HG02759 (cell line): ENCODE measurements around the gene PCED1B.
"Not testable (repeated sequence)": the region's sequence is repeated elsewhere in the genome, so short reads cannot be mapped to it uniquely, and the experiment has no call there.

Source experiments
- ATAC-seq: cut with Tn5 transposase; IDR thresholded peaks from one replicate; pipeline ENCODE4 v1.9.1; 2021; ENCODE audit warnings: mild to moderate bottlenecking, moderate library complexity; ENCODE audit not compliant: unreplicated experiment

The PCED1B gene

GRCh38 chr12:47268501-47269454 is 189.4 kb downstream of the PCED1B start:
- ATAC-seq: peak; percentile 69

- no peak for ATAC-seq
Measured at GRCh38 chr12:47269916-47270315, 190.5 kb downstream of the PCED1B start.

- ATAC-seq: no peak
Measured at GRCh38 chr12:47270782-47271664, 191.6 kb downstream of the PCED1B start.

- no peak for ATAC-seq
Measured at GRCh38 chr12:47271800-47272239, 192.4 kb downstream of the PCED1B start.

GRCh38 chr12:47272412-47273190 is 193.2 kb downstream of the PCED1B start:
- ATAC-seq: no peak

GRCh38 chr12:47273191-47273626 is 193.8 kb downstream of the PCED1B start:
- no peak for ATAC-seq

GRCh38 chr12:47274760-47275159 is 195.3 kb downstream of the PCED1B start:
- no peak for ATAC-seq

- no peak for ATAC-seq
Measured at GRCh38 chr12:47276253-47276620, 196.8 kb downstream of the PCED1B start.

GRCh38 chr12:47276621-47277309 is 197.3 kb downstream of the PCED1B start:
- peak; percentile 87 for ATAC-seq

- no peak for ATAC-seq
Measured at GRCh38 chr12:47277972-47278448, 198.6 kb downstream of the PCED1B start.

GRCh38 chr12:47279758-47280157 is 200.3 kb downstream of the PCED1B start:
- ATAC-seq: not testable (repeated sequence)

- ATAC-seq: no peak
Measured at GRCh38 chr12:47280543-47281300, 201.3 kb downstream of the PCED1B start.

- ATAC-seq: no peak
Measured at GRCh38 chr12:47281667-47282171, 202.3 kb downstream of the PCED1B start.

GRCh38 chr12:47282206-47282605 is 202.8 kb downstream of the PCED1B start:
- no peak for ATAC-seq
